B cell (primary cell): ENCODE data around the gene LARGE1. TPM values are rescaled to one million over a fixed set of nuclear protein-coding genes. Genes with fewer than 3 reads are reported as not detected.

Experiments
- ATAC-seq: fragments of 200-7000 bp; cut with Tn5 transposase; one replicate; pipeline ENCODE4 v1.10.0; 2021; ENCODE audit warnings: low read depth, mild to moderate bottlenecking, moderate number of reproducible peaks, moderate library complexity
- CTCF ChIA-PET: fragments of 350-600 bp; sonication (Branson Sonifier 250); formaldehyde crosslinking; loops from one replicate; lab custom pipeline; 2021; ENCODE audit warnings: antibody characterized with exemption, inconsistent platforms; lab: Charles Lee
- POLR2A ChIA-PET: fragments of 350-600 bp; sonication (Branson Sonifier 250); formaldehyde crosslinking; loops from one replicate; lab custom pipeline; 2021; ENCODE audit warnings: antibody characterized with exemption; lab: Charles Lee
- DNase-seq: peaks from one replicate; pipeline ENCODE4 v3.0.0; 2013
- H2AFZ ChIP-seq: 2 replicates; pipeline ENCODE4 v1.6.1; 2012; ENCODE audit warnings: mild to moderate bottlenecking, low read depth, low read length; ENCODE audit not compliant: insufficient read depth, poor library complexity, severe bottlenecking
- H3K27ac ChIP-seq, 2 donors: 1 replicate in 1 of 2; 2 replicates in 1 of 2; pipeline ENCODE4 v1.5.1; 2012 to 2013; ENCODE audit warnings: low read length in 2 of 2, mild to moderate bottlenecking in 2 of 2, moderate library complexity in 1 of 2
- H3K27me3 ChIP-seq, 4 experiments: fragments of 200-600 bp in 1 of 4; sonication (generic) in 1 of 4; replicated peaks in 1 of 4; 1 replicate in 2 of 4; 2 replicates in 2 of 4; pipeline versions ENCODE4 v1.6.1 to v1.7.0; 2013 to 2016; ENCODE audit warnings: low read length in 3 of 4, mild to moderate bottlenecking in 2 of 4, mixed read lengths in 1 of 4, moderate library complexity in 1 of 4; ENCODE audit not compliant: insufficient read depth in 4 of 4, control insufficient read depth in 3 of 4; ENCODE audit errors: control extremely low read depth in 1 of 4
- H3K36me3 ChIP-seq, 2 experiments: replicated peaks in 1 of 2; 1 replicate in 1 of 2; 2 replicates in 1 of 2; pipeline versions ENCODE4 v1.6.1 to v1.7.1; 2013; ENCODE audit warnings: low read length in 1 of 2; ENCODE audit not compliant: insufficient read depth in 2 of 2, control insufficient read depth in 1 of 2; ENCODE audit errors: control extremely low read depth in 1 of 2, extremely low read depth in 1 of 2
- H3K4me1 ChIP-seq, 2 donors: fragments of 200-600 bp in 1 of 2; sonication (generic) in 1 of 2; 1 replicate in 1 of 2; 2 replicates in 1 of 2; pipeline versions ENCODE4 v1.5.1 to v1.6.1; 2013 to 2017; ENCODE audit warnings: low read length in 2 of 2; ENCODE audit not compliant: control insufficient read depth in 2 of 2, insufficient read depth in 2 of 2
- H3K4me2 ChIP-seq: replicated peaks from 2 replicates; pipeline ENCODE3; 2012; ENCODE audit warnings: mild to moderate bottlenecking, low read depth, low read length; ENCODE audit not compliant: poor library complexity, severe bottlenecking
- H3K4me3 ChIP-seq, 5 experiments: fragments of 200-600 bp in 1 of 5; sonication (generic) in 1 of 5; 1 replicate in 3 of 5; 2 replicates in 2 of 5; pipeline versions ENCODE4 v1.5.1 to v1.7.0; 2011 to 2016; ENCODE audit warnings: low read length in 4 of 5, mild to moderate bottlenecking in 4 of 5, low read depth in 2 of 5, control low read depth in 1 of 5, moderate library complexity in 1 of 5; ENCODE audit not compliant: insufficient read depth in 1 of 5; ENCODE audit errors: control extremely low read depth in 1 of 5, extremely low read depth in 1 of 5
- H3K79me2 ChIP-seq: fragments of 200-600 bp; sonication (generic); one replicate; pipeline ENCODE4 v1.6.0; 2016; ENCODE audit warnings: low read length; ENCODE audit not compliant: control insufficient read depth, insufficient read depth
- H3K9ac ChIP-seq: fragments of 200-600 bp; sonication (generic); 2 replicates; pipeline ENCODE4 v1.6.1; 2017; ENCODE audit warnings: mild to moderate bottlenecking, low read length, moderate library complexity
- H3K9me3 ChIP-seq, 3 donors: one replicate each; pipeline versions ENCODE4 v1.6.1 to v1.7.1; 2013; ENCODE audit warnings: low read length in 2 of 3; ENCODE audit not compliant: control insufficient read depth in 2 of 3, insufficient read depth in 1 of 3; ENCODE audit errors: control extremely low read depth in 1 of 3
- H4K20me1 ChIP-seq: 2 replicates; pipeline ENCODE4 v1.6.0; 2012; ENCODE audit warnings: mild to moderate bottlenecking, low read length; ENCODE audit not compliant: insufficient read depth, control insufficient read depth, poor library complexity, severe bottlenecking
- H3K27ac Mint-ChIP-seq: one replicate; pipeline ENCODE4 v1.8.0; 2021; ENCODE audit warnings: mixed read lengths
- H3K27me3 Mint-ChIP-seq: one replicate; pipeline ENCODE4 v1.8.0; 2021; ENCODE audit warnings: mixed read lengths
- H3K4me1 Mint-ChIP-seq: one replicate; pipeline ENCODE4 v1.8.0; 2021; ENCODE audit warnings: mixed read lengths
- H3K4me3 Mint-ChIP-seq: one replicate; pipeline ENCODE4 v1.8.0; 2021; ENCODE audit warnings: mixed read lengths
- H3K9me3 Mint-ChIP-seq: one replicate; pipeline ENCODE4 v1.8.0; 2022; ENCODE audit warnings: mixed read lengths; ENCODE audit not compliant: insufficient read depth
- EZH2 ChIP-seq: IDR thresholded peaks from 2 replicates; pipeline ENCODE4 v1.6.1; 2012; ENCODE audit warnings: borderline replicate concordance, low read depth, mild to moderate bottlenecking, moderate library complexity, low read length; ENCODE audit not compliant: insufficient read depth, poor library complexity, severe bottlenecking
- WGBS: methylation state at CpG from one replicate; pipeline ENCODE4 v1.1.5; 2013; ENCODE audit warnings: missing lambda C conversion rate; ENCODE audit not compliant: insufficient coverage; 5-methylcytosine and 5-hydroxymethylcytosine counted together
- intact Hi-C: fragments of 100-400 bp; cut with micrococcal nuclease; formaldehyde crosslinking; loops from one replicate; pipeline ENCODE4 v1.10.0; 2022
- polyA plus RNA-seq: library from polyadenylated mRNA; depleted of rRNA; stranded (reverse); fragments of >200 nt; gene quantifications from 2 replicates; pipeline ENCODE4 v1.2.3, GENCODE V29; 2012
- total RNA-seq, 2 donors: library from RNA; stranded (reverse); fragments of 120-200 nt in 1 of 2; gene quantifications; 1 replicate in 1 of 2; 2 replicates in 1 of 2; pipeline versions ENCODE4 v1.2.3 to v1.2.4, GENCODE V29; 2013 to 2022
- TF ChIP-seq, protein P1 (sequence below): fragments of 200-600 bp; IDR thresholded peaks from one replicate; pipeline ENCODE4 v1.8.0; 2022; ENCODE audit warnings: antibody characterized with exemption, mild to moderate bottlenecking

LARGE1 gene
- total and polyA plus RNA-seq, 2 donors (not counting 1 experiment from before 2014, with no cell fraction given) = 20.7 to 82.0 TPM

DNA sequence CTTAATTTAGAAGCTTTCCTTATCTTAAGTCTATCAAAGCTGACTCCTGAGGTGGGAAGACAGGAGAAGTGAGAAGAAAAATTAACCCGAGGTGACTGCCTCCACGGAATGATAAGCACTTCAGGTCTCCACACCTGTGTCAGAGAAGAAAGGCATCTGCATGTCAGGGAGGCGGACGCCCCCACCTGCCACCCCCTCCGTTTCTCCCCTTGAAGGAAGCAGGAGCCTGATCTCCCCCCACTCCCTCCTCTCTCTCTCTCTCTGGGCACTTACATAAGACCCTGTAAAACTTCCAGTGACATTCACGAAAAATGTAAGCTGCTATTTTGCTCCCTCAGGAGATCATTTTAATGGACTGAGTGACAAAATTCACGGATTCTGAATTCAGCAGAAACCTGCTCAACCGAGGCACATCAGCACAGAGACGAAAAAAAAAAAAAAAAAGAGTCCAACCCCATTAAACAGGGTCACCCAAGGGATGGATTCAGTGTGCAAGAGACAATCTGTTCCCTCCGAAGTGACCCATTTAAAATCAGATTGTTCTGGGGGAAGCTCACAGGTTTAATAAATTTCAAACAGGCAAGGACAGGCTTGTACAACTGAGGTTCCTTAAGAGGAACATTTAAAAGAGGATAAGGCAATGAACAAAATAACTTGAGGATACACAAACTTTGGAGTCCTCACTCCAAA is 1.5 kb downstream of the LARGE1 start:
- WGBS = 60% methylated on average over 8 of the region's 10 CpGs
- CTCF ChIA-PET = interaction anchor here (0.7 to 3.1 kb wide), 18 partner anchors 9 to 913 kb away, joined by 3 to 22 read pairs (median 3); no protein-coding TSS in a partner anchor
- ATAC-seq = no peak
- Histone ChIP-seq H3K27me3 (peaks cover 0 to 22% (median 2%) of the 10 kb centered on the region in 4 experiments), H4K20me1 (peaks cover 43% of the 10 kb centered on the region), H3K36me3 (no peaks in the 10 kb centered on the region), H3K4me2 (peak overlapping the region; percentile 84), H3K9me3 (peaks cover 0 to 9% (median 3%) of the 10 kb centered on the region in 3 donors), H3K9ac (peak overlapping the region; percentile 77), H3K27ac (no peak overlapping the region), H3K4me1 (peaks cover 40 to 47% of the 10 kb centered on the region in 2 donors), H3K79me2 (peaks cover 69% of the 10 kb centered on the region), H2AFZ (peak overlapping the region; percentile 56), H3K4me3 (peak overlapping the region in 4 of 5 experiments; percentile 66 to 81 (median 74))
- no peaks in the 10 kb centered on the region for H3K27me3 Mint-ChIP-seq
- no peaks in the 10 kb centered on the region for H3K9me3 Mint-ChIP-seq
- DNase-seq = no peak
- H3K27ac Mint-ChIP-seq = peak overlapping the region; percentile 85
- H3K4me3 Mint-ChIP-seq = peak overlapping the region; percentile 96
- H3K4me1 Mint-ChIP-seq = peaks cover 62% of the 10 kb centered on the region
- intact Hi-C loops = loop anchor here (1.0 to 5.0 kb wide), 2 partner anchors 77 to 400 kb away; no protein-coding TSS in a partner anchor
- TF ChIP-seq EZH2 = no peak
- POLR2A ChIA-PET = interaction anchor here (0.6 to 1.0 kb wide), 5 partner anchors 11 to 399 kb away, joined by 3 to 9 read pairs (median 4); no protein-coding TSS in a partner anchor

DNA sequence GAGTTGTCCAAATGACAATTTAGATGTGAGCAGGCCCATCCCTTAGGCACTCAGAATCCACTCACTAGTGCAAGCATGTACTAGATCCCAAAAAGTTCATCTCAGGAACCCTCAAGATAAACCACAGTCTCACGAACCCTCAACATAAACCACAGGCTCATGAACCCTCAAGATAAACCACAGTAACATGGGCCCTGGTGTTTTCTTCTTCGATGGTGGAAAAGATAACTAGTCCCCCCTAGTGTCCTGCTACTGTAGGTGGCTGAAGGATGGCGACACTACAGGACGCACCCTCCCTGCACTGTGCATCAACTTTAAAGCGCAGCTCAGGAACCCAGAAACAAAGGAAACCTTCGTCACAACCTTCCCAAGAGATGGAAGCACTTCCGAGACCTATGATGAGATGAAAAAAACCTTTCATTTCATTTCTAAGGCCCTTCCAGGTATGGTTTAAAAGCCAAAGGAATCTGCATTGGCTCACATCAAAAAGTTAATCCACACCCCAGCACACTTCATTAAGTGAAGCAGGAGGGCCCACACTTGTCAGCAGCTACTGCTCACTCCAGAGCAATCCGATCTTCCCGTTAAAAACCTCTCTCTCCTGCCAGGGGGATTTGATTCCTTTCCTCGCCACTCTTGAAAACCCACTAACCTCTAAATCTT is 2.4 kb downstream of the LARGE1 start:
- TF ChIP-seq EZH2 = no peak
- TF ChIP-seq, protein P1, sequence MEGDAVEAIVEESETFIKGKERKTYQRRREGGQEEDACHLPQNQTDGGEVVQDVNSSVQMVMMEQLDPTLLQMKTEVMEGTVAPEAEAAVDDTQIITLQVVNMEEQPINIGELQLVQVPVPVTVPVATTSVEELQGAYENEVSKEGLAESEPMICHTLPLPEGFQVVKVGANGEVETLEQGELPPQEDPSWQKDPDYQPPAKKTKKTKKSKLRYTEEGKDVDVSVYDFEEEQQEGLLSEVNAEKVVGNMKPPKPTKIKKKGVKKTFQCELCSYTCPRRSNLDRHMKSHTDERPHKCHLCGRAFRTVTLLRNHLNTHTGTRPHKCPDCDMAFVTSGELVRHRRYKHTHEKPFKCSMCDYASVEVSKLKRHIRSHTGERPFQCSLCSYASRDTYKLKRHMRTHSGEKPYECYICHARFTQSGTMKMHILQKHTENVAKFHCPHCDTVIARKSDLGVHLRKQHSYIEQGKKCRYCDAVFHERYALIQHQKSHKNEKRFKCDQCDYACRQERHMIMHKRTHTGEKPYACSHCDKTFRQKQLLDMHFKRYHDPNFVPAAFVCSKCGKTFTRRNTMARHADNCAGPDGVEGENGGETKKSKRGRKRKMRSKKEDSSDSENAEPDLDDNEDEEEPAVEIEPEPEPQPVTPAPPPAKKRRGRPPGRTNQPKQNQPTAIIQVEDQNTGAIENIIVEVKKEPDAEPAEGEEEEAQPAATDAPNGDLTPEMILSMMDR = no peak
- Histone ChIP-seq H3K9me3 (peaks cover 0 to 9% (median 1%) of the 10 kb centered on the region in 3 donors), H3K27ac (no peak overlapping the region), H3K4me2 (peak overlapping the region; percentile 84), H3K79me2 (peaks cover 79% of the 10 kb centered on the region), H2AFZ (no peak overlapping the region), H3K4me3 (no peak overlapping the region), H4K20me1 (peaks cover 53% of the 10 kb centered on the region), H3K36me3 (no peaks in the 10 kb centered on the region), H3K4me1 (peaks cover 30 to 40% of the 10 kb centered on the region in 2 donors), H3K9ac (no peak overlapping the region), H3K27me3 (peaks cover 0 to 22% (median under 1%) of the 10 kb centered on the region in 4 experiments)
- DNase-seq = peak; percentile 46
- intact Hi-C loops = loop anchor here (5.0 kb wide), 1 partner anchor 76 kb away; no protein-coding TSS in a partner anchor
- 71% methylated on average over 6 of the region's 10 CpGs for WGBS
- H3K4me1 Mint-ChIP-seq = peaks cover 53% of the 10 kb centered on the region
- H3K4me3 Mint-ChIP-seq = peak overlapping the region; percentile 96
- ChIA-PET POLR2A (no interaction called here), CTCF (interaction anchor here (0.7 to 3.1 kb wide), 13 partner anchors 8 to 618 kb away, joined by 3 to 22 read pairs (median 3); no protein-coding TSS in a partner anchor)
- no peak for ATAC-seq
- H3K27ac Mint-ChIP-seq = no peak overlapping the region
- H3K9me3 Mint-ChIP-seq = no peaks in the 10 kb centered on the region
- H3K27me3 Mint-ChIP-seq = no peaks in the 10 kb centered on the region
